SH-SY5Y (cell line): ENCODE measurements around the gene MFAP2.

Experiments
- GATA2 ChIP-seq: IDR thresholded peaks from 2 replicates; pipeline ENCODE4 v1.6.1; 2011; ENCODE audit warnings: mild to moderate bottlenecking, low read depth, low read length
- GATA3 ChIP-seq: IDR thresholded peaks from 2 replicates; pipeline ENCODE4 v1.6.1; 2011; ENCODE audit warnings: low read depth, mild to moderate bottlenecking, low read length, moderate library complexity

DNA sequence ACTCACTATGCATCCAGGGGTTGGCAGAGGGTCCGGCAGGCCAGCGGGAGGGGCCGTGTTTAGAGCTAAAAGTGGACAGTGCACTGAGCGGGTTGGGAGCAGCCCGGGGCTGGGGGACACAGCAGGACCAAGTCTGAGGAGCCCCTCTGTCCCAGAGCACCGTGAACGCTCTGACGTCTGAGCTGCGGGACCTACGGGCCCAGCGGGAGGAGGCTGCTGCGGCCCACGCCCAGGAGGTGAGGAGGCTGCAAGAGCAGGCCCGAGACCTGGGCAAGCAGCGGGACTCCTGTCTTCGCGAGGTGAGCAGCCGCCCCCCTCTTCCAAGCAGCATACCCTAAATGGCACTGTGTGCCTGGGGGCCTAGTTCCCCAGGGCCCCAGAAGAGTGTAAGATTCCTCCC lies 25.8 kb downstream of the MFAP2 start:
- TF ChIP-seq GATA2 = no peak
- no peak for TF ChIP-seq GATA3
